Caco-2 (cell line): Measurements from ENCODE around the gene SLC10A7. TPM values are rescaled to one million over a fixed set of nuclear protein-coding genes. Genes with fewer than 3 reads are reported as not detected.
A peak's percentile ranks its signal among the peaks of the same experiment; 100 is the strongest.

ENCODE experiments used
- BruUV-seq: library from RNA; stranded (reverse); fragments of 400-500 nt; replicated peaks from 2 replicates; lab custom pipeline; 2021; lab: Mats Ljungman, UMichigan
- CTCF ChIA-PET: fragments of 300-600 bp; sonication (Branson Sonifier 250); formaldehyde crosslinking; loops from one replicate; lab custom pipeline; 2022; ENCODE audit warnings: antibody characterized with exemption; lab: Charles Lee
- POLR2A ChIA-PET: fragments of 300-600 bp; sonication (Branson Sonifier 250); formaldehyde crosslinking; loops from one replicate; lab custom pipeline; 2022; ENCODE audit warnings: antibody characterized with exemption; lab: Charles Lee
- DNase-seq, 2 experiments: peaks; one replicate each; pipeline versions ENCODE4 v3.0.0 to v3.0.0-alpha.2; 2020 to 2022
- H3K27me3 ChIP-seq: replicated peaks from 2 replicates; pipeline ENCODE4 v1.6.0; 2011; ENCODE audit warnings: low read length; ENCODE audit not compliant: control insufficient read depth, insufficient read depth
- H3K36me3 ChIP-seq: 2 replicates; pipeline ENCODE4 v1.5.1; 2011; ENCODE audit warnings: low read length; ENCODE audit not compliant: control insufficient read depth, insufficient read depth
- H3K4me1 ChIP-seq: fragments of 250-450 bp; sonication (Bioruptor Pico); 2 replicates; pipeline ENCODE4 v1.5.1; 2020; ENCODE audit warnings: mild to moderate bottlenecking
- H3K4me3 ChIP-seq: 2 replicates; pipeline ENCODE4 v1.5.1; 2011; ENCODE audit warnings: low read depth, mild to moderate bottlenecking, control low read depth, low read length
- H3K9me3 ChIP-seq: fragments of 250-450 bp; sonication (Bioruptor Pico); 2 replicates; pipeline ENCODE4 v1.5.1; 2020; ENCODE audit warnings: mild to moderate bottlenecking, moderate library complexity
- H3K27ac Mint-ChIP-seq: one replicate; pipeline ENCODE4 v1.8.0; 2022; ENCODE audit warnings: mixed read lengths; ENCODE audit not compliant: unreplicated experiment
- H3K27me3 Mint-ChIP-seq: one replicate; pipeline ENCODE4 v1.8.0; 2022; ENCODE audit warnings: mixed read lengths; ENCODE audit not compliant: insufficient read depth, unreplicated experiment
- H3K36me3 Mint-ChIP-seq: one replicate; pipeline ENCODE4 v1.8.0; 2022; ENCODE audit warnings: mild to moderate bottlenecking, mixed read lengths; ENCODE audit not compliant: insufficient read depth, unreplicated experiment
- H3K4me1 Mint-ChIP-seq: one replicate; pipeline ENCODE4 v1.8.0; 2022; ENCODE audit warnings: low read depth, mixed read lengths; ENCODE audit not compliant: unreplicated experiment
- H3K4me3 Mint-ChIP-seq: one replicate; pipeline ENCODE4 v1.8.0; 2022; ENCODE audit warnings: mild to moderate bottlenecking, moderate library complexity, mixed read lengths; ENCODE audit not compliant: unreplicated experiment
- H3K9me3 Mint-ChIP-seq: one replicate; pipeline ENCODE4 v1.8.0; 2022; ENCODE audit warnings: mixed read lengths; ENCODE audit not compliant: unreplicated experiment
- intact Hi-C: fragments of 100-400 bp; cut with micrococcal nuclease; formaldehyde crosslinking; loops from one replicate; pipeline ENCODE4 v1.10.0; 2022; ENCODE audit not compliant: unreplicated experiment
- total RNA-seq: library from RNA; stranded (reverse); gene quantifications from 2 replicates; pipeline ENCODE4 v1.2.3, GENCODE V29; 2022
- TF ChIP-seq, protein P1 (sequence below), 2 experiments: fragments of 200-600 bp in 1 of 2; IDR thresholded peaks; 1 replicate in 1 of 2; 2 replicates in 1 of 2; pipeline versions ENCODE4 v1.5.1 to v1.8.0; 2011 to 2022; ENCODE audit warnings: antibody characterized with exemption in 1 of 2, control low read depth in 1 of 2, inconsistent platforms in 1 of 2, low read depth in 1 of 2, low read length in 1 of 2, mild to moderate bottlenecking in 1 of 2, moderate library complexity in 1 of 2; ENCODE audit not compliant: insufficient read depth in 1 of 2, severe bottlenecking in 1 of 2, unreplicated experiment in 1 of 2

The SLC10A7 gene
- total RNA-seq, 1 experiment from 2014 or later, result 12.1 TPM

DNA sequence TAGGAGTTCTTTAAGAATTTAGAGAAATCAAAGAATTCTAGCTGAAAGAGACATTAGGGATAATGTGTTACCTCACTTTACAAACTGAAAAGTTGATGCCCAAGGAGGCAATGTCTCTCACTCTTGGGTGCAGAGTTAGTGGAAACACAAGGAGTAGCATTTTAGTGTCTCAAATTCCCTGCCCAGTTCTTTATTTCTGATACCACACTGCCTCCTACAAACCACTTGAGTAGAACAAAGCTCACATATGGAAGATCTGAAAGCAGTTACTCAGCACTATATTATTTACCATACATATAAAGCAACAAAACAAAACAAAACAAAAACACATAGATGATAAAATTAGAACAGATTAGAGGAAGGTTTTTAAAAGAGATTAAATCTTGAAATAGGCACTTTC is 183.2 kb downstream of the SLC10A7 start:
- H3K9me3 ChIP-seq, result no peaks in the 10 kb centered on the region
- POLR2A ChIA-PET, result no interaction called here
- Mint-ChIP-seq H3K27ac (no peak overlapping the region), H3K36me3 (no peaks in the 10 kb centered on the region), H3K9me3 (no peaks in the 10 kb centered on the region), H3K4me1 (peaks cover 9% of the 10 kb centered on the region), H3K4me3 (no peak overlapping the region), H3K27me3 (no peaks in the 10 kb centered on the region)
- no peaks in the 10 kb centered on the region for H3K36me3 ChIP-seq
- no peak for DNase-seq
- H3K27me3 ChIP-seq, result no peaks in the 10 kb centered on the region
- no peak overlapping the region for H3K4me3 ChIP-seq
- no TSS peak for BruUV-seq
- CTCF ChIA-PET, result no interaction called here
- H3K4me1 ChIP-seq, result peaks cover 11% of the 10 kb centered on the region; the same call in 1 of the 2 replicates
- TF ChIP-seq, protein P1, sequence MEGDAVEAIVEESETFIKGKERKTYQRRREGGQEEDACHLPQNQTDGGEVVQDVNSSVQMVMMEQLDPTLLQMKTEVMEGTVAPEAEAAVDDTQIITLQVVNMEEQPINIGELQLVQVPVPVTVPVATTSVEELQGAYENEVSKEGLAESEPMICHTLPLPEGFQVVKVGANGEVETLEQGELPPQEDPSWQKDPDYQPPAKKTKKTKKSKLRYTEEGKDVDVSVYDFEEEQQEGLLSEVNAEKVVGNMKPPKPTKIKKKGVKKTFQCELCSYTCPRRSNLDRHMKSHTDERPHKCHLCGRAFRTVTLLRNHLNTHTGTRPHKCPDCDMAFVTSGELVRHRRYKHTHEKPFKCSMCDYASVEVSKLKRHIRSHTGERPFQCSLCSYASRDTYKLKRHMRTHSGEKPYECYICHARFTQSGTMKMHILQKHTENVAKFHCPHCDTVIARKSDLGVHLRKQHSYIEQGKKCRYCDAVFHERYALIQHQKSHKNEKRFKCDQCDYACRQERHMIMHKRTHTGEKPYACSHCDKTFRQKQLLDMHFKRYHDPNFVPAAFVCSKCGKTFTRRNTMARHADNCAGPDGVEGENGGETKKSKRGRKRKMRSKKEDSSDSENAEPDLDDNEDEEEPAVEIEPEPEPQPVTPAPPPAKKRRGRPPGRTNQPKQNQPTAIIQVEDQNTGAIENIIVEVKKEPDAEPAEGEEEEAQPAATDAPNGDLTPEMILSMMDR (IDR thresholded peaks at IDR 0.05; ENCODE audit: insufficient read depth in 1 of 2, low read depth in 1 of 2, low read length in 1 of 2, severe bottlenecking in 1 of 2, unreplicated experiment in 1 of 2), result no peak
- intact Hi-C loops, result loop anchor here (10.0 kb wide), 1 partner anchor 244 kb away; no protein-coding TSS in a partner anchor

DNA sequence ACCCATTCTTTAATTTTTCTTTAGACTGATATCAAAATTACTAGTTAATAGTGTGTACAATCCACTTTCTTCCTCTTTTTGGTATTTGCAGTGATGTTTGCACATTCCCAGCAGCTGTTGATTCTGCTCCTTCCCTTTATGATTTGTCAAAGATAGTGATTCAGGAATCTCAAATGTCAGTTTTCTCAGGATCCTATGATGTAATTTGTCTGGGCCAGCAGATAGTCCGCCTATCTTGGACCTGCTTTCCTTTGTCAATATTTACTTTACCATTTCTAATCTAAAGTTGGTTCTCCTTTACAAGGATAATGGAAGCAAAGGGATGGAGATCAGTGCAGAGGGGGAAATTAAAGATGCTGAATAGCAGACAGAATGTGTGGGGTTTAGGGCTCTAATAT is 185.3 kb downstream of the SLC10A7 start:
- intact Hi-C loops, result loop anchor here (10.0 kb wide), 1 partner anchor 242 kb away; no protein-coding TSS in a partner anchor
- H3K27me3 Mint-ChIP-seq, result no peaks in the 10 kb centered on the region
- H3K4me1 Mint-ChIP-seq, result peaks cover 9% of the 10 kb centered on the region
- POLR2A ChIA-PET, result no interaction called here
- Histone ChIP-seq H3K9me3 (no peaks in the 10 kb centered on the region), H3K4me3 (no peak overlapping the region), H3K27me3 (no peaks in the 10 kb centered on the region), H3K4me1 (peaks cover 11% of the 10 kb centered on the region; the same call in 1 of the 2 replicates), H3K36me3 (no peaks in the 10 kb centered on the region)
- H3K27ac Mint-ChIP-seq, result no peak overlapping the region
- H3K9me3 Mint-ChIP-seq, result no peaks in the 10 kb centered on the region
- CTCF ChIA-PET, result no interaction called here
- TF ChIP-seq, protein P1 (IDR thresholded peaks at IDR 0.05; ENCODE audit: insufficient read depth in 1 of 2, low read depth in 1 of 2, low read length in 1 of 2, severe bottlenecking in 1 of 2, unreplicated experiment in 1 of 2), result no peak
- no TSS peak for BruUV-seq
- no peaks in the 10 kb centered on the region for H3K36me3 Mint-ChIP-seq
- peak in 1 of 2 experiments; percentile 4 for DNase-seq
- no peak overlapping the region for H3K4me3 Mint-ChIP-seq

DNA sequence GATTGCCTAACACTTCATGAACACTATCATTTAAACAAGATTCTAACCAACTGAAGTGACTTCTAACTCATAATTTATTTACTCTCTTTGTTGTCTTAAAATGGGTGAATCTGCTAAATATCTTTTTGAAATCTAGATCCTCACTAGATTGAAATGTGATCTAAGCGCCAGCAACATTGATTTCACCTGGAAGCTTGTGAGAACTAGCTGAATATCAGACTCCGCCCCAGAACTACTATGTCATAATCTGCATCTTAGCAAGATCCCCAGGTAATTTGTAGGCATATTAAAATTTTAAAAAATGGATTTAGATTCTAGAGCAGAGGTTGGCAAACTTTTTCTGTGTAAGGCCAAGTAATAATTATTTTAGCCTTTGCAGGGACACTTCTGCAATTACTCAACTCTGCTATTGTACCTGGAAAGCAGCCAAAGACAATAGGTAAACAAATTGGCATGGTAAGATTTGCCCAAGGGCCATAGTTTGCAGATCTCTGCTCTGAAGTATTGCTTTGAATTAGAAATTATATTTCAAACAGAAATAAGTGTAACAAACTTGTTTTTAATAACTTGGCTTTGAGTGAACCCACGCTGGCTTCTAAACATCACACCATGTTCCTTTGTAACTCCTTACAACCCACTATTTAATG is 185.9 kb downstream of the SLC10A7 start:
- Mint-ChIP-seq H3K27ac (no peak overlapping the region), H3K9me3 (no peaks in the 10 kb centered on the region), H3K4me3 (no peak overlapping the region), H3K36me3 (no peaks in the 10 kb centered on the region), H3K27me3 (no peaks in the 10 kb centered on the region), H3K4me1 (peaks cover 9% of the 10 kb centered on the region)
- ChIA-PET CTCF (no interaction called here), POLR2A (no interaction called here)
- intact Hi-C loops, result loop anchor here (10.0 kb wide), 1 partner anchor 241 kb away; no protein-coding TSS in a partner anchor
- Histone ChIP-seq H3K27me3 (no peaks in the 10 kb centered on the region), H3K4me3 (no peak overlapping the region), H3K36me3 (no peaks in the 10 kb centered on the region), H3K4me1 (peaks cover 11% of the 10 kb centered on the region; the same call in 1 of the 2 replicates), H3K9me3 (no peaks in the 10 kb centered on the region)
- TF ChIP-seq, protein P1 (IDR thresholded peaks at IDR 0.05; ENCODE audit: insufficient read depth in 1 of 2, low read depth in 1 of 2, low read length in 1 of 2, severe bottlenecking in 1 of 2, unreplicated experiment in 1 of 2), result no peak
- BruUV-seq, result no TSS peak
- no peak for DNase-seq
